ENCODE data around the gene TRMT112.
A peak's percentile ranks its signal among the peaks of the same experiment; 100 is the strongest.

DNA sequence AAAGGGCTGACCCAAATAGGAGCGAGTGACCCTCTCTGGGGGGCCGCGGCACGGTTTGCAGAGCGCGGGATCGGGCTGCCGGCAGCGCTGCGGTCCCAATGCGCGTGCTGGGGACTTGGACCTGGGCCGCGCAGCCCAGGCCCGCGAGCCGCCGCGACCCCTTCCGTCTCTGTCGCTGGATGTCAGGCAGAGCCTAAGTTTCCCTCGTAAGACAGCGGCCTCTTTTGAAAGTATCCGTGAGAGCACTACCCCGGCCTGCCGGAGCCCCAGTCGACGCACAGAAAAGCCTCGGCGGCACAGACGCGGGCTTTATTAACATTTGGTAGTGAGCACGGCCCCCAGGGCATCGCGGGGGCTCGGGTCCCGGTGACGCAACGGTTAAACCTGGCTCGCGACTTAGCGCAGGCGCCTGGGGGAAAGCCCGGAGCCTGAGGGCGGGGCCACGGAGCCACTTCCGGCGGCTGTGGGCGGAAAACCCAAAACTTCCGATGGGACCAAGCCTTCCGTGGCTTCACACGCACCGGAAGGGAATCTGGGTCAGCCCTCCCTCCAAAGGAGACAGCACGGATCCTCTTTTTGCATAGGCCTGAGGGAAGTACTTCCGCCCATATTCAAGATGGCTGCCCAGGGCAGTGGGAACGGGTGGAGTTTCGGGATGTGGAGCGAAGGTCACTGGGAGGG, 47.7 kb downstream of the TRMT112 start:
- peak; percentile 32 for TF ChIP-seq POLR2A (IDR thresholded peaks at IDR 0.05; ENCODE audit: low read length)
- TF ChIP-seq, protein P1, sequence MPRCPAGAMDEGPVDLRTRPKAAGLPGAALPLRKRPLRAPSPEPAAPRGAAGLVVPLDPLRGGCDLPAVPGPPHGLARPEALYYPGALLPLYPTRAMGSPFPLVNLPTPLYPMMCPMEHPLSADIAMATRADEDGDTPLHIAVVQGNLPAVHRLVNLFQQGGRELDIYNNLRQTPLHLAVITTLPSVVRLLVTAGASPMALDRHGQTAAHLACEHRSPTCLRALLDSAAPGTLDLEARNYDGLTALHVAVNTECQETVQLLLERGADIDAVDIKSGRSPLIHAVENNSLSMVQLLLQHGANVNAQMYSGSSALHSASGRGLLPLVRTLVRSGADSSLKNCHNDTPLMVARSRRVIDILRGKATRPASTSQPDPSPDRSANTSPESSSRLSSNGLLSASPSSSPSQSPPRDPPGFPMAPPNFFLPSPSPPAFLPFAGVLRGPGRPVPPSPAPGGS (IDR thresholded peaks at IDR 0.05) = no peak; the same call in 2 of the 3 replicates
- TF ChIP-seq REST (IDR thresholded peaks at IDR 0.05) = no peak
- peak; percentile 32; the same call in 1 of the 2 replicates for TF ChIP-seq MAZ (IDR thresholded peaks at IDR 0.05; ENCODE audit: borderline replicate concordance, low read depth, low read length)
- no peak for TF ChIP-seq CHD4 (IDR thresholded peaks at IDR 0.05; ENCODE audit: borderline replicate concordance)
- peak; percentile 12; the same call in 1 of the 3 replicates for TF ChIP-seq CTCF (IDR thresholded peaks at IDR 0.05)
- no peak for TF ChIP-seq CHD2 (IDR thresholded peaks at IDR 0.05; ENCODE audit: low read length, partially characterized antibody)
- TF ChIP-seq ESRRA (IDR thresholded peaks at IDR 0.05; ENCODE audit: borderline replicate concordance, low read length) = no peak; the same call in 1 of the 2 replicates

Data from A549 (cell line).